Panc1 (cell line): Measurements from ENCODE around the gene TWNK. TPM values are rescaled to one million over a fixed set of nuclear protein-coding genes. Genes with fewer than 3 reads are reported as not detected.

Source experiments
- ATAC-seq: fragments of 200-7000 bp; cut with Tn5 transposase; 2 replicates; pipeline ENCODE4 v1.9.1; 2020; ENCODE audit warnings: mild to moderate bottlenecking, moderate library complexity
- BruUV-seq: library from RNA; stranded (reverse); fragments of 400-500 nt; replicated peaks from 2 replicates; lab custom pipeline; 2021; lab: Mats Ljungman, UMichigan
- CTCF ChIA-PET: fragments of 300-600 bp; sonication (Branson Sonifier 250); formaldehyde crosslinking; loops from one replicate; lab custom pipeline; 2022; ENCODE audit warnings: antibody characterized with exemption; lab: Charles Lee
- POLR2A ChIA-PET: fragments of 300-600 bp; sonication (Branson Sonifier 250); formaldehyde crosslinking; loops from one replicate; lab custom pipeline; 2022; ENCODE audit warnings: antibody characterized with exemption; lab: Charles Lee
- DNase-seq: peaks from one replicate; pipeline ENCODE4 v3.0.0-alpha.2; 2010; ENCODE audit warnings: low read depth, low spot score
- H3K27ac ChIP-seq: 2 replicates; pipeline ENCODE4 v1.5.1; 2011; ENCODE audit warnings: mild to moderate bottlenecking, low read length, inconsistent platforms
- H3K27me3 ChIP-seq: fragments of 200-500 bp; sonication (Bioruptor generic); 2 replicates; pipeline ENCODE4 v1.6.0; 2014; ENCODE audit warnings: low read length, inconsistent platforms; ENCODE audit not compliant: control insufficient read depth, insufficient read depth
- H3K36me3 ChIP-seq: fragments of 200-500 bp; sonication (Bioruptor generic); 2 replicates; pipeline ENCODE4 v1.5.1; 2014; ENCODE audit warnings: inconsistent platforms, mild to moderate bottlenecking, low read length, moderate library complexity; ENCODE audit not compliant: control insufficient read depth, insufficient read depth
- H3K4me1 ChIP-seq: 2 replicates; pipeline ENCODE4 v1.5.1; 2011; ENCODE audit warnings: inconsistent platforms, mild to moderate bottlenecking, low read length, moderate library complexity; ENCODE audit not compliant: control insufficient read depth, insufficient read depth
- H3K4me3 ChIP-seq, 2 experiments: 2 replicates each; pipeline ENCODE4 v1.5.1; 2011 to 2012; ENCODE audit warnings: low read depth in 2 of 2, low read length in 2 of 2, mild to moderate bottlenecking in 2 of 2, inconsistent platforms in 1 of 2, moderate library complexity in 1 of 2
- H3K9me3 ChIP-seq: fragments of 200-500 bp; sonication (Bioruptor generic); 2 replicates; pipeline ENCODE4 v1.5.1; 2014; ENCODE audit warnings: low read depth, mild to moderate bottlenecking, inconsistent platforms, low read length, moderate library complexity; ENCODE audit not compliant: control insufficient read depth, insufficient read depth
- CTCF ChIP-seq: fragments of 450-650 bp; IDR thresholded peaks from 2 replicates; pipeline ENCODE4 v1.5.1; 2017; ENCODE audit warnings: mild to moderate bottlenecking
- POLR2AphosphoS5 ChIP-seq: IDR thresholded peaks from 2 replicates; pipeline ENCODE4 v1.6.1; 2012; ENCODE audit warnings: mild to moderate bottlenecking, low read depth, low read length, moderate library complexity
- REST ChIP-seq, 2 experiments: IDR thresholded peaks; 2 replicates each; pipeline ENCODE4 v1.6.1; 2011 to 2012; ENCODE audit warnings: low read depth in 2 of 2, control low read depth in 1 of 2, low read length in 1 of 2, mild to moderate bottlenecking in 1 of 2, moderate library complexity in 1 of 2; ENCODE audit not compliant: insufficient read depth in 1 of 2
- SIN3A ChIP-seq: IDR thresholded peaks from 2 replicates; pipeline ENCODE4 v1.6.1; 2012; ENCODE audit warnings: low read depth, mild to moderate bottlenecking, low read length, moderate library complexity, borderline replicate concordance; ENCODE audit not compliant: insufficient read depth
- TCF7L2 ChIP-seq: IDR thresholded peaks from 2 replicates; pipeline ENCODE4 v1.6.1; 2011; ENCODE audit warnings: mild to moderate bottlenecking, low read depth, low read length, inconsistent platforms
- in situ Hi-C: cut with HindIII; loops from 2 replicates; pipeline ENCODE4 v1.10.0; 2016; ENCODE audit warnings: low sequenced_read_pairs, low pct_unique_long_range_greater_than_20kb
- intact Hi-C: fragments of 100-400 bp; cut with micrococcal nuclease; formaldehyde crosslinking; loops from one replicate; pipeline ENCODE4 v1.10.0; 2022; ENCODE audit not compliant: unreplicated experiment
- total RNA-seq: library from RNA; stranded (reverse); gene quantifications from one replicate; pipeline ENCODE4 v1.2.1, GENCODE V29; 2021; ENCODE audit not compliant: unreplicated experiment

Gene TWNK
- total RNA-seq, 1 experiment from 2014 or later: 30.5 TPM

GRCh38 chr10:100978121-100978900 lies 9.0 kb upstream of the TWNK start:
- no peaks in the 10 kb centered on the region for H3K4me1 ChIP-seq
- CTCF ChIA-PET: no interaction called here
- no peak for DNase-seq
- intact Hi-C loops: no loop called here
- H3K27ac ChIP-seq: no peak overlapping the region
- in situ Hi-C loops: no loop called here
- no peaks in the 10 kb centered on the region for H3K9me3 ChIP-seq
- no peaks in the 10 kb centered on the region for H3K36me3 ChIP-seq
- TF ChIP-seq POLR2AphosphoS5 (no peak), REST (IDR thresholded peaks at IDR 0.05; ENCODE audit: insufficient read depth in 1 of 2, low read depth in 2 of 2, low read length in 1 of 2) (no peak), CTCF (no peak), SIN3A (no peak), TCF7L2 (no peak)
- no peak overlapping the region for H3K4me3 ChIP-seq
- H3K27me3 ChIP-seq: no peaks in the 10 kb centered on the region
- BruUV-seq: no TSS peak
- no peak for ATAC-seq
- POLR2A ChIA-PET: no interaction called here

- in situ Hi-C loops (no loop called here), intact Hi-C loops (no loop called here)
- no TSS peak for BruUV-seq
- CTCF ChIA-PET: no interaction called here
- H3K27me3 ChIP-seq: no peaks in the 10 kb centered on the region
- no peaks in the 10 kb centered on the region for H3K4me1 ChIP-seq
- no peak for DNase-seq
- no peaks in the 10 kb centered on the region for H3K36me3 ChIP-seq
- no peak overlapping the region for H3K27ac ChIP-seq
- no peak overlapping the region for H3K4me3 ChIP-seq
- ATAC-seq: no peak
- TF ChIP-seq SIN3A: no peak
- TF ChIP-seq CTCF: no peak
- no peak for TF ChIP-seq REST (IDR thresholded peaks at IDR 0.05; ENCODE audit: insufficient read depth in 1 of 2, low read depth in 2 of 2, low read length in 1 of 2)
- TF ChIP-seq TCF7L2: no peak
- POLR2A ChIA-PET: no interaction called here
- H3K9me3 ChIP-seq: no peaks in the 10 kb centered on the region
Observed at GRCh38 chr10:100978901-100979195, 8.5 kb upstream of the TWNK start.
